ENCODE results near the gene RAP1GAP.

- TF ChIP-seq CTCF (conservative IDR thresholded peaks at IDR 0.05 in 1 of 2, IDR thresholded peaks at IDR 0.05 in 1 of 2; ENCODE audit: extremely low read depth in 1 of 2, insufficient read depth in 1 of 2, low read depth in 1 of 2, low read length in 2 of 2) (no peak), EZH2 (IDR thresholded peaks at IDR 0.05; ENCODE audit: borderline replicate concordance, low read length) (no peak)
These were observed 93.7 kb downstream of the RAP1GAP start for GRCh38 chr1:21575351-21575942.
